GM18909 (cell line): Measurements from ENCODE around the gene LYPD8.

ENCODE experiments used
- ATAC-seq: cut with Tn5 transposase; IDR thresholded peaks from one replicate; pipeline ENCODE4 v1.9.1; 2021; ENCODE audit warnings: mild to moderate bottlenecking; ENCODE audit not compliant: unreplicated experiment, poor library complexity

The LYPD8 gene

DNA sequence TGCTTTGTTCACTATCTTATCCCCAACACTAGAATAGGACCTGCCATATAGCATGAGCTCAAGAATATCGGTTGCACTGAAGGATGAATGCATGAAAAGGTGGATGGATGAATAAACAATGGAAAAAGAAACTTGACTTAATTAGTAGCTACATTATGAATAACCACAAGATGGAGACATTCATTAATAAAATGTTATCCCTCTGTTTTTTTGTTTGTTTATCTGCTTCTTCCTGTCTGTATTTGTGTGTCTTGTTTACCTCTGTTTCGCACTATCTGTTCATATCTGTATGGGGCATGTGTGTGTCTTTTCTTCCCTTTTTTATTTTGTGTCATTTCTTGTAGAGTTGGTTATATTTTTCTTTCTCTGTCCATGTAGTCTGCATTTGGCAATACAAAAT lies 51.9 kb downstream of the LYPD8 start:
- no peak for ATAC-seq

GRCh38 chr1:248702714-248703113 lies 52.8 kb downstream of the LYPD8 start, which contains the start of gene OR14I1:
TSS of gene OR14I1 (minus strand) at chr1:248702766.
- ATAC-seq: no peak

GRCh38 chr1:248699099-248699498 lies 56.5 kb downstream of the LYPD8 start:
- no peak for ATAC-seq

DNA sequence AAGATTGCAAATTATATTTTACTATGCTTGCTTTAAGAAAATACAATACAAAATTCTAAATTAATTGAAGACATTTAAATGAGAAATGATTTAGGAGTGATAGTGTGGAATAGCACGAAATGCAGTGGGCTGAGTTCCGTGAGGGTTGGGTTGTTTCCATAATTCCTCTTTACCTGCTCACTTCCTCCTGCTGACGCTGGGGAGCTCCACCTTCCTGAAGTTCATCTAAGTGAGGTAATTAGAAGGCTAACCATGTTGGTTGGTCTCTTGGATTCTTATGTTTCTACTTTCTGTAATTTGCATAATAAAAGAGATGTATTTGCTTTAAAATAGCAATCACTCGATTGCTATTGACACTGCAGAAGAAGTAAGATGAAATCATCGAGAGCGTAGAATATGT lies 57.7 kb downstream of the LYPD8 start:
- no peak for ATAC-seq

GRCh38 chr1:248696774-248697173 lies 58.8 kb downstream of the LYPD8 start:
- no peak for ATAC-seq

DNA sequence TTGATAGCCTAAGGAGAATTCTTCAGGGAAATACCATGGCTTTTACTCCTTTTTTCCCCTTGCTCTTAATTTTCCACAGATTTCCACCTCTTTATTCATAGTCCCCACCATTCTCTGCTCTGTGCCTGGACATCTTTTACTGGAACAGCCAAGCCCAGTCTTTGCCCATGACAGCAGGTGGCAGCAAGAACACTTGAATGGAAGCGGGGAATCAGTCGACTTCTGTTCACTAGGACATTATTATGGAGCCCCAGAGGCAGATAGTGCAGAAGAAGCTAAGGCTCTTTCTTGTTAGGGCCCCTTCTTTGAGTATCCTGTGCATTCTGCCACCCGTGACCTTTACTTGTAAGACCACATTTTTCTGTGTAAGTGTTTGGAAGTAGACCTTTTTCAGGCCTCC lies 59.3 kb downstream of the LYPD8 start:
- no peak for ATAC-seq

GRCh38 chr1:248695451-248696132 lies 60.0 kb downstream of the LYPD8 start:
- ATAC-seq: no peak

- no peak for ATAC-seq
Observed at GRCh38 chr1:248691567-248692155, 63.9 kb downstream of the LYPD8 start.
